Nephron (organoid): Measurements from ENCODE around the gene PPFIA1.
"Not testable (repeated sequence)": the region's sequence is repeated elsewhere in the genome, so short reads cannot be mapped to it uniquely, and the experiment has no call there.

Source experiments
- H3K27ac Mint-ChIP-seq, 3 experiments: 2 replicates each; pipeline ENCODE4 v1.8.0; 2020; ENCODE audit warnings: mixed read lengths in 3 of 3, mild to moderate bottlenecking in 2 of 3, moderate library complexity in 1 of 3
- H3K27me3 Mint-ChIP-seq: 2 replicates; pipeline ENCODE4 v1.8.0; 2021; ENCODE audit warnings: low read depth, mild to moderate bottlenecking, moderate library complexity, mixed read lengths
- H3K36me3 Mint-ChIP-seq: 2 replicates; pipeline ENCODE4 v1.8.0; 2020; ENCODE audit warnings: low read depth, mixed read lengths
- H3K4me1 Mint-ChIP-seq: 2 replicates; pipeline ENCODE4 v1.8.0; 2020; ENCODE audit warnings: mixed read lengths
- H3K4me3 Mint-ChIP-seq, 3 experiments: 2 replicates each; pipeline ENCODE4 v1.8.0; 2020; ENCODE audit warnings: mild to moderate bottlenecking in 3 of 3, mixed read lengths in 3 of 3, moderate library complexity in 2 of 3
- H3K9me3 Mint-ChIP-seq: 2 replicates; pipeline ENCODE4 v1.8.0; 2020; ENCODE audit warnings: mixed read lengths
- TF ChIP-seq, protein P1 (sequence below), 3 experiments: fragments of 200-600 bp; sonication (generic); IDR thresholded peaks; one replicate each; pipeline ENCODE4 v1.5.0; 2021; ENCODE audit warnings: antibody characterized with exemption in 3 of 3; ENCODE audit not compliant: unreplicated experiment in 3 of 3

Gene PPFIA1

DNA sequence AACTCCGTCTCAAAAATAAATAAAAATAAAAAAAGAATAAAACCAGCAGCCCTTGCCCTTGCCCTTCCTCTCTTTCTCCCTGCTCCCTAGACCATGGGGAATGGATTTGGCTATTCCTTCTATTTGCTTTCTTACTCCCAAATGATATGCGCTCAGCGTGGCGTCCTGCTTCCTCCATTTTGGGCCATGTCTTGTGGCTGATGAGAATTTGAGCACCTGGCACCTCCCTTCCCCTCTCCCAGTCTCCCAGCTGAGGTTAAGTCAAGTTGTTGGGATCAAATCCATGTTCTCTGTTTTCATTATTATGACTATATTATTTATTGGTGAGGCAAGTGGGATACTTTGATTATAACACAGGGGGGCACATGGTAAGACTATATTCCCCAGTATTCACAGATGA is 117.1 kb downstream of the PPFIA1 start:
- Mint-ChIP-seq H3K36me3 (peaks cover 50% of the 10 kb centered on the region), H3K4me3 (no peak overlapping the region), H3K4me1 (peaks cover 3% of the 10 kb centered on the region), H3K27me3 (no peaks in the 10 kb centered on the region), H3K9me3 (no peaks in the 10 kb centered on the region), H3K27ac (no peak overlapping the region)
- TF ChIP-seq, protein P1, sequence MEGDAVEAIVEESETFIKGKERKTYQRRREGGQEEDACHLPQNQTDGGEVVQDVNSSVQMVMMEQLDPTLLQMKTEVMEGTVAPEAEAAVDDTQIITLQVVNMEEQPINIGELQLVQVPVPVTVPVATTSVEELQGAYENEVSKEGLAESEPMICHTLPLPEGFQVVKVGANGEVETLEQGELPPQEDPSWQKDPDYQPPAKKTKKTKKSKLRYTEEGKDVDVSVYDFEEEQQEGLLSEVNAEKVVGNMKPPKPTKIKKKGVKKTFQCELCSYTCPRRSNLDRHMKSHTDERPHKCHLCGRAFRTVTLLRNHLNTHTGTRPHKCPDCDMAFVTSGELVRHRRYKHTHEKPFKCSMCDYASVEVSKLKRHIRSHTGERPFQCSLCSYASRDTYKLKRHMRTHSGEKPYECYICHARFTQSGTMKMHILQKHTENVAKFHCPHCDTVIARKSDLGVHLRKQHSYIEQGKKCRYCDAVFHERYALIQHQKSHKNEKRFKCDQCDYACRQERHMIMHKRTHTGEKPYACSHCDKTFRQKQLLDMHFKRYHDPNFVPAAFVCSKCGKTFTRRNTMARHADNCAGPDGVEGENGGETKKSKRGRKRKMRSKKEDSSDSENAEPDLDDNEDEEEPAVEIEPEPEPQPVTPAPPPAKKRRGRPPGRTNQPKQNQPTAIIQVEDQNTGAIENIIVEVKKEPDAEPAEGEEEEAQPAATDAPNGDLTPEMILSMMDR (IDR thresholded peaks at IDR 0.05; ENCODE audit: unreplicated experiment in 3 of 3): no peak

DNA sequence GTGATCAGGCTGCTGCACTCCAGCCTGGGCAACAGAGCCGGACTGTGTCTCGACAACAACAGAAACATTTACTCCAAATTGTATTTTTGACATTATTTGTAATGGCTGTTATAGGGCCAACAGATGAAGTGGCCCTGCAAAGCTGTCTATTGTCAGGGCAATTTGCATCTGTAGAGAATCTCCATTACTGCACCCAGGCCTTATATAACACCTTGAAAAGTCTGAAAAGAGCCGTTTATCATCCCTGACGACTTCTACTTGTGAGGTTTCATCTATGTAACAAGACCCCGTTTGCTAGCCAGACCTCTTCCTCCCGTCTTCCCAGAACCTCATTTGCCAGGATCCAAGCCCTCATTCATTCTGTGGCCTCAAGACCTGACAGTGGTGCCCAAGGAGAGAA is 118.7 kb downstream of the PPFIA1 start:
- no peak overlapping the region for H3K27ac Mint-ChIP-seq
- no peaks in the 10 kb centered on the region for H3K27me3 Mint-ChIP-seq
- TF ChIP-seq, protein P1 (IDR thresholded peaks at IDR 0.05; ENCODE audit: unreplicated experiment in 3 of 3): no peak
- H3K9me3 Mint-ChIP-seq: no peaks in the 10 kb centered on the region
- no peaks in the 10 kb centered on the region for H3K4me1 Mint-ChIP-seq
- no peak overlapping the region for H3K4me3 Mint-ChIP-seq
- H3K36me3 Mint-ChIP-seq: peaks cover 52% of the 10 kb centered on the region

DNA sequence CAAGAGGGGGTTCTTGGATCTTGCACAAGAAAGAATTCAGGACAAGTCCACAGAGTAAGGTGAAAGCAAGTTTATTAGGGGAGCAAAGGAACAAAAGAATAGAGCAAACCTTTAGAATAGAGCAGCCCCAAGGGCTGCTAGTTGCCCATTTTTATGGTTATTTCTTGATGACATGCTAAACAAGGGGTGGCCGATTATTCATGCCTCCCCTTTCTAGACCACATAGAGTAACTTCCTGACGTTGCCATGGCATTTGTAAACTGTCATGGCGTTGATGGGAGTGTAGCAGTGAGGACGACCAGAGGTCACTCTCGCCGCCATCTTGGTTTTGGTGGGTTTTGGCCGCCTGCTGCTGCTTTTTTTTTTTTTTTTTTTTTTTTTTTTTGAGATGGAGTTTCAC is 120.4 kb downstream of the PPFIA1 start:
- H3K4me1 Mint-ChIP-seq, H3K27me3 Mint-ChIP-seq, H3K4me3 Mint-ChIP-seq, H3K9me3 Mint-ChIP-seq, H3K27ac Mint-ChIP-seq: not testable (repeated sequence)
- peaks cover 39% of the 10 kb centered on the region for H3K36me3 Mint-ChIP-seq

DNA sequence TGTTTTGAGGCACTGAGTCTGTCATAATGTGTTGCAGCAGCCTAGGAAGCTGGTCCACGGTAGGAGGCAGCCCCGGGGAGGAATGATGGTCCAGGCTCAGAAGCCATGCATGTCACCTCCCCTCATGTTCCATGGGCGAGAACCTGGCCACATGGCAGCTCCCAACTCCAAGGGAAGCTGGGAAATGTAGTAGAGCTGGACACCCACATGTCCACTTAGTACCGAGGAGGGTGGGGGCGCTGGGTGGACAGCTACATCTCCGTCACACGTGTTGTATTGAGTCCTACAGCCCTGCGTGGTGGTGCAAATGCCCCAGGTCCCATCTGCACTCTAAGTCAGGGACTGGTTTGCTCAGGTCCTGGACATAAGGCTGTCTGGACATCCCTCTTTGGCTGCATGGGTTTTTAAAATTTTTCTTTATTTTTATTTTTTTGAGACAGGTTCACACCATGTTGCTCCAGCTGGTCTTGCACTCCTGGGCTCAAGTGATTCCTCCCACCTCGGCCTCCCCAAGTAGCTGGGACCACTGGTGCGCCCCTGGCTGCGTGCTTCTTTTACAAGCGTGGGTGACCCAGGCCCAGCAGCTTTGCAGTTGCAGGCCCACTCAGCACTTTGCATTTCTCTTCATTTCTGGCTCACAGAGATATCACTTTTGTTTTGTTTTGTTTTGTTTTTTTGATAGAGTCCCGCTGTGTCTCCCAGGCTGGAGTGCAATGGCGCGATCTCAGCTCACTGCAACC is 123.9 kb downstream of the PPFIA1 start:
- Mint-ChIP-seq H3K4me1 (peaks cover 12% of the 10 kb centered on the region), H3K36me3 (peaks cover 18% of the 10 kb centered on the region), H3K27me3 (no peaks in the 10 kb centered on the region), H3K4me3 (peak overlapping the region in 1 of 3 experiments; percentile 65), H3K9me3 (no peaks in the 10 kb centered on the region), H3K27ac (no peak overlapping the region)
- TF ChIP-seq, protein P1 (IDR thresholded peaks at IDR 0.05; ENCODE audit: unreplicated experiment in 3 of 3): no peak

DNA sequence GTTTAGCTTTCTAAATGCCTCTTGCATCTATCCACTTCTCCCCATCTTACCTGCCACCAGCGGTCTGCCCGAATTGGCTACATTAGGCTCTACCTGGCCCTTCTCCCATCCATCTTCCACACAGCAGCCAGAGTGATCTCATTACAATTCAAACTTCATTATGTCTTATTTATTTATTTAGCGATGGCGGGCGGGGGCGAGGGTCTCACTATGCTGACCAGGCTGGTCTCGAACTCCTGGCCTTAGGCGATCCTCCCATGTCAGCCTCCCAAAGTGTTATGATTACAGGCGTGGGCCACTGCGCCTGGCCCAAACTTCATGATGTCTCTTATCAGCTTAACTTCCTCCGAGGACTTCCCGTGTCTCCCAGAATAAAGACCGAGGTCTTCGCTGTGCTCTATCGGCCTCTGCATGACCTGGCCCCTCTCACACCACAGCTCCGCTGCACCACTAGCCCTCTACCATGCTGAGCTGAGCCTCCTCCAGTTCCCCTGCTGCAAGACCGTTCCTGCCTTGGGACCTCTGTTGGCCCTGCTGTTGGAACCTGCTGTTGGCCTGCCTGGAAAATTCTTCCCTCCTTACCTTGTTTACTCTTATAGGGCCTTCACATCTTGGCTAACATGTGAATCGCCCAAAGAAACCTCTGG is 127.0 kb downstream of the PPFIA1 start:
- peaks cover 21% of the 10 kb centered on the region for H3K4me1 Mint-ChIP-seq
- peaks cover 10% of the 10 kb centered on the region for H3K36me3 Mint-ChIP-seq
- peak overlapping the region; percentile 22 to 73 (median 58) for H3K27ac Mint-ChIP-seq
- no peaks in the 10 kb centered on the region for H3K9me3 Mint-ChIP-seq
- H3K27me3 Mint-ChIP-seq: no peaks in the 10 kb centered on the region
- peak overlapping the region; percentile 94 to 96 (median 96) for H3K4me3 Mint-ChIP-seq
- TF ChIP-seq, protein P1 (IDR thresholded peaks at IDR 0.05; ENCODE audit: unreplicated experiment in 3 of 3): no peak

DNA sequence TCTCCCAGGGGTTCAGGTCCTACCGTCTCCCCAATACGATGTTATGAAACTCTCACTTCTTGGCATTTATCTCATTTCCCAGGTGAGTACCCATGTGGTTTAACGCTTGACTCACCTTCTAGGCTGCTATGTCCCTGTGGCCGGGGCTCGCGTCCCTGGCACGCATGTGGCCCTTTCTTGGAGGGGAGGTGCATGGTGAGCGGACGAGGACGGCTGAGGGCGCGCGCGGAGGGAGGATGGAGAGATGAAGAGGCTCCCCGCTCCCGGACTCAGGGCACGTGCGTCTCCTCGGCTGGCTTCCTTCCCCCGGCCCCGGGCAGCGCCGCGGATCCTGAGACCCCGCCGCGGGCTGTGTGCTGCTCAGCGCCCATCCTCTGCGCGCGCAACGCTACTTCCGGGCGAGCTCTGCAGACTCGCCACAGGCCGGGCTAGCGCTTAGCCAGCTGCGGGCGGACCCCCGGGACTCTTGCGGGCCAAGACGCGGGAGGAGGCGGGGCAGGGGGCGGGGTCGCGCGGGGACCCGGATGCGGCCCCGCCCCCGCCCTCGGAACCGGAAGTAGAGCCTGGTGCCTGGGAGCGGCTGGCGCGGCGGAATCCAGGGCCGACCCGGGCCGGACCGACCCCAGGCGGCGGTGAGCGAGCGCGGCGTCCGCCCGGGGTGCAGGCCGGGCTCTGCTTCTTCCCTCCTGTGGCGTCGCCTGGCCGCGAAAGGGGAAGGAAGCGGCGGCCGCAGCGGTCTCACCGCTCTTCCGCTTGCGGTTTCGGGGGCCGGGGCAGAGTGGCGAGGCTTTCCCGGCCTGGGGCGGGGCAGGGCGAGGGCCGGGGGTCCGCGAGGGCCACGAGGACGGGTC is 127.7 kb downstream of the PPFIA1 start, which contains the start of gene CTTN:
TSS of gene CTTN (plus strand) at position 547 of the 851 bp plus-strand sequence. CDS start 8,769 bp downstream, outside the sequence.
- peaks cover 10% of the 10 kb centered on the region for H3K36me3 Mint-ChIP-seq
- no peaks in the 10 kb centered on the region for H3K27me3 Mint-ChIP-seq
- no peaks in the 10 kb centered on the region for H3K9me3 Mint-ChIP-seq
- TF ChIP-seq, protein P1 (IDR thresholded peaks at IDR 0.05; ENCODE audit: unreplicated experiment in 3 of 3): no peak
- H3K4me3 Mint-ChIP-seq: peak within 1 kb of the TSS; percentile 94 to 96 (median 96)
- H3K27ac Mint-ChIP-seq: peak within 1 kb of the TSS; percentile 23 to 73 (median 58)
- H3K4me1 Mint-ChIP-seq: peaks cover 24% of the 10 kb centered on the region
